ENCODE data around the gene GATA5. TPM values are rescaled to one million over a fixed set of nuclear protein-coding genes. Genes with fewer than 3 reads are reported as not detected.

GATA5 gene
- total RNA-seq, 4 donors from 2014 or later, result 0.23 to 2.1 (median 1.2) TPM

GRCh38 chr20:62462976-62463592, 12.7 kb downstream of the GATA5 start:
- WGBS, result 74% methylated on average over 11 of the region's 15 CpGs
- H3K4me3 ChIP-seq, result no peak overlapping the region
- H3K9me3 ChIP-seq, result no peaks in the 10 kb centered on the region
- no peak overlapping the region for H3K27ac ChIP-seq
- H3K36me3 ChIP-seq, result no peaks in the 10 kb centered on the region
- TF ChIP-seq EP300 (IDR thresholded peaks at IDR 0.05), result no peak
- no peak for DNase-seq (ENCODE audit: low spot score in 2 of 2)
- no peaks in the 10 kb centered on the region for H3K4me1 ChIP-seq
- peaks cover 66% of the 10 kb centered on the region for H3K27me3 ChIP-seq

- no peaks in the 10 kb centered on the region for H3K9me3 ChIP-seq
- no peaks in the 10 kb centered on the region for H3K36me3 ChIP-seq
- no peak overlapping the region for H3K27ac ChIP-seq
- 94% methylated on average over 3 of the region's 13 CpGs for WGBS
- H3K4me3 ChIP-seq, result no peak overlapping the region
- H3K4me1 ChIP-seq, result no peaks in the 10 kb centered on the region
- TF ChIP-seq EP300 (IDR thresholded peaks at IDR 0.05) (no peak), POLR2AphosphoS5 (IDR thresholded peaks at IDR 0.05) (no peak), CTCF (IDR thresholded peaks at IDR 0.05) (no peak), POLR2A (IDR thresholded peaks at IDR 0.05) (no peak)
- H3K27me3 ChIP-seq, result peaks cover 66% of the 10 kb centered on the region
- DNase-seq (ENCODE audit: low spot score in 2 of 2), result no peak
Observed at GRCh38 chr20:62461834-62462233, 14.0 kb downstream of the GATA5 start.

- Histone ChIP-seq H3K36me3 (no peaks in the 10 kb centered on the region), H3K4me3 (no peak overlapping the region), H3K9me3 (no peaks in the 10 kb centered on the region), H3K27ac (no peak overlapping the region), H3K27me3 (peaks cover 66% of the 10 kb centered on the region), H3K4me1 (no peaks in the 10 kb centered on the region)
- no peak for DNase-seq (ENCODE audit: low spot score in 2 of 2)
- no peak for TF ChIP-seq POLR2A (IDR thresholded peaks at IDR 0.05)
- WGBS, result 74% methylated on average over 9 of the region's 10 CpGs
Observed at GRCh38 chr20:62461157-62461556, 14.6 kb downstream of the GATA5 start.

- no peak overlapping the region for H3K27ac ChIP-seq
- 53% methylated on average over 4 of the region's 15 CpGs for WGBS
- TF ChIP-seq POLR2AphosphoS5 (IDR thresholded peaks at IDR 0.05) (no peak), EP300 (IDR thresholded peaks at IDR 0.05) (no peak), POLR2A (IDR thresholded peaks at IDR 0.05) (no peak), CTCF (IDR thresholded peaks at IDR 0.05) (no peak)
Observed at GRCh38 chr20:62460678-62461077, 15.1 kb downstream of the GATA5 start.

GRCh38 chr20:62459488-62459887, 16.3 kb downstream of the GATA5 start:
- DNase-seq (ENCODE audit: low spot score in 2 of 2), result no peak
- Histone ChIP-seq H3K36me3 (no peaks in the 10 kb centered on the region), H3K4me1 (no peaks in the 10 kb centered on the region), H3K27ac (no peak overlapping the region), H3K9me3 (no peaks in the 10 kb centered on the region), H3K27me3 (peaks cover 66% of the 10 kb centered on the region), H3K4me3 (no peak overlapping the region)
- 48% methylated on average over 7 of the region's 14 CpGs for WGBS
- TF ChIP-seq POLR2A (IDR thresholded peaks at IDR 0.05) (no peak), CTCF (IDR thresholded peaks at IDR 0.05) (no peak), EP300 (IDR thresholded peaks at IDR 0.05) (no peak), POLR2AphosphoS5 (IDR thresholded peaks at IDR 0.05) (no peak)

More at GRCh38 chr20:62460678-62461077, 15.1 kb downstream of the GATA5 start:
- H3K4me1 ChIP-seq, result no peaks in the 10 kb centered on the region
- no peaks in the 10 kb centered on the region for H3K9me3 ChIP-seq
- no peak for DNase-seq (ENCODE audit: low spot score in 2 of 2)
- H3K4me3 ChIP-seq, result no peak overlapping the region
- no peaks in the 10 kb centered on the region for H3K36me3 ChIP-seq
- H3K27me3 ChIP-seq, result peaks cover 66% of the 10 kb centered on the region

- Histone ChIP-seq H3K4me1 (no peaks in the 10 kb centered on the region), H3K27me3 (peaks cover 73% of the 10 kb centered on the region), H3K4me3 (no peak overlapping the region), H3K27ac (no peak overlapping the region), H3K36me3 (no peaks in the 10 kb centered on the region), H3K9me3 (no peaks in the 10 kb centered on the region)
- TF ChIP-seq POLR2A (IDR thresholded peaks at IDR 0.05) (no peak), CTCF (IDR thresholded peaks at IDR 0.05) (no peak), EP300 (IDR thresholded peaks at IDR 0.05) (no peak), POLR2AphosphoS5 (IDR thresholded peaks at IDR 0.05) (no peak)
- WGBS, result 45% methylated on average over 9 of the region's 41 CpGs
- DNase-seq (ENCODE audit: low spot score in 2 of 2), result no peak
Observed at GRCh38 chr20:62458275-62459251, 17.2 kb downstream of the GATA5 start.

Data from suprapubic skin (tissue), 4 donors.